ENCODE measurements around the gene BCO1. TPM values are rescaled to one million over a fixed set of nuclear protein-coding genes. Genes with fewer than 3 reads are reported as not detected.

The BCO1 gene
- total and polyA plus RNA-seq, 2 of the 4 experiments (the other 2 are of a cell fraction): not detected

GRCh38 chr16:81265658-81266451, 27.4 kb downstream of the BCO1 start (continued):
- no peak for TF ChIP-seq MXI1 (IDR thresholded peaks at IDR 0.05; ENCODE audit: borderline replicate concordance, low read depth, low read length)

DNA sequence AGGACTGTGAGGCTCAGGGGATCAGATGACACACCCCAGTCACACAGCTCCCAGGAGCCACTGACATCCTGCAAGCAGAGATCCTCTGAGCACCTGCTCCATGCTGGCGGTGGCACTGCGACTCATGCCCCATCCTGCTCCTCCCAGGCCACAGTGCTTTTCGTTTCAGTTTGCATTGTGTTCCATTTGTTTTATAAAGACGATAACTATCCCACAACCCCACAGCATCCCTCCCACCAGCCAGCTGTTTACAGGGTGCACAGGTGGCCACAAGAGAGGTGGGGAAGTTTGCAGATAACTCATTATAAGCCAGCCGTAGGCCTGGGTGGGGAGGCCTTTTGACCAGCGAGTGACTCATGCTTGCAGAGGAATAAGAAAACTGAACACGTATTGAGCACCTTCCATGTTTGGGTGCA, 28.2 kb downstream of the BCO1 start:
- dilution Hi-C loops (cut with HindIII; ENCODE audit: low sequenced_read_pairs, unreplicated experiment) (no loop called here), in situ Hi-C loops (cut with MboI; ENCODE audit: low sequenced_read_pairs) (no loop called here), intact Hi-C loops (cut with micrococcal nuclease) (no loop called here)
- no peak overlapping the region for H2AK5ac ChIP-seq (ENCODE audit: low read depth, low read length)
- H2AFZ ChIP-seq (replicated peaks; ENCODE audit: low read length, poor library complexity): peak overlapping the region; percentile 21
- no peaks in the 10 kb centered on the region for H4K20me1 ChIP-seq (ENCODE audit: insufficient read depth, low read length)
- no peak overlapping the region for H3K4me3 ChIP-seq (ENCODE audit: insufficient read depth, low read depth, low read length)
- H2BK15ac ChIP-seq (ENCODE audit: low read depth, low read length): no peak overlapping the region
- no peak overlapping the region for H3K9ac ChIP-seq (ENCODE audit: low read depth, low read length)
- no peak overlapping the region for H3K14ac ChIP-seq (replicated peaks; ENCODE audit: low read depth, low read length)
- no TSS peak for BruUV-seq (replicated peaks)
- no peak overlapping the region for H3K4me2 ChIP-seq (ENCODE audit: low read depth, low read length)
- DNase-seq (no peak), ATAC-seq (ENCODE audit: low read depth) (no peak)
- peak overlapping the region; percentile 42 for H2AK9ac ChIP-seq (replicated peaks; ENCODE audit: low read depth, low read length, poor library complexity)
- no peaks in the 10 kb centered on the region for H3K79me1 ChIP-seq (ENCODE audit: low read depth in 1 of 2, low read length in 2 of 2)
- no peak overlapping the region for H4K5ac ChIP-seq (ENCODE audit: low read depth, low read length)
- H4K91ac ChIP-seq (ENCODE audit: insufficient read depth, low read depth, low read length): no peak overlapping the region
- H3K4me1 ChIP-seq (ENCODE audit: control insufficient read depth, insufficient read depth, low read length): no peaks in the 10 kb centered on the region
- no peak overlapping the region for H2BK5ac ChIP-seq (ENCODE audit: low read depth, low read length, poor library complexity, severe bottlenecking)
- no peak overlapping the region for H3K23ac ChIP-seq (ENCODE audit: low read depth, low read length)
- H3K27me3 ChIP-seq (ENCODE audit: control insufficient read depth, insufficient read depth, low read length): peaks cover 3% of the 10 kb centered on the region; the same call in 1 of the 2 replicates
- H3K9me1 ChIP-seq (ENCODE audit: insufficient read depth, low read length): no peaks in the 10 kb centered on the region
- no peaks in the 10 kb centered on the region for H3K9me3 ChIP-seq (ENCODE audit: control insufficient read depth, insufficient read depth, low read length)
- H3K4ac ChIP-seq (ENCODE audit: low read depth, low read length): no peak overlapping the region
- no peak overlapping the region for H3K27ac ChIP-seq (ENCODE audit: insufficient read depth, low read length)
- no peak overlapping the region for H2BK20ac ChIP-seq (ENCODE audit: low read depth, low read length)
- H2BK120ac ChIP-seq (ENCODE audit: low read depth, low read length): no peak overlapping the region
- H3K18ac ChIP-seq (ENCODE audit: low read depth, low read length): no peak overlapping the region
- H4K8ac ChIP-seq (ENCODE audit: low read depth in 2 of 2, low read length in 2 of 2): no peak overlapping the region
- H3K56ac ChIP-seq (ENCODE audit: extremely low read depth, insufficient read depth, low read length): no peak overlapping the region
- no peaks in the 10 kb centered on the region for H3K36me3 ChIP-seq (ENCODE audit: control insufficient read depth, insufficient read depth, low read length)
- TF ChIP-seq CHD1 (IDR thresholded peaks at IDR 0.05; ENCODE audit: low read depth, low read length): no peak
- TF ChIP-seq SMC3 (IDR thresholded peaks at IDR 0.05; ENCODE audit: low read depth, low read length): no peak
- TF ChIP-seq CEBPB (IDR thresholded peaks at IDR 0.05; ENCODE audit: low read depth, low read length): no peak
- TF ChIP-seq MAZ (IDR thresholded peaks at IDR 0.05; ENCODE audit: borderline replicate concordance, low read depth, low read length): no peak
- TF ChIP-seq, protein P1, sequence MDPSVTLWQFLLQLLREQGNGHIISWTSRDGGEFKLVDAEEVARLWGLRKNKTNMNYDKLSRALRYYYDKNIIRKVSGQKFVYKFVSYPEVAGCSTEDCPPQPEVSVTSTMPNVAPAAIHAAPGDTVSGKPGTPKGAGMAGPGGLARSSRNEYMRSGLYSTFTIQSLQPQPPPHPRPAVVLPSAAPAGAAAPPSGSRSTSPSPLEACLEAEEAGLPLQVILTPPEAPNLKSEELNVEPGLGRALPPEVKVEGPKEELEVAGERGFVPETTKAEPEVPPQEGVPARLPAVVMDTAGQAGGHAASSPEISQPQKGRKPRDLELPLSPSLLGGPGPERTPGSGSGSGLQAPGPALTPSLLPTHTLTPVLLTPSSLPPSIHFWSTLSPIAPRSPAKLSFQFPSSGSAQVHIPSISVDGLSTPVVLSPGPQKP (IDR thresholded peaks at IDR 0.05; ENCODE audit: borderline replicate concordance, low read depth, low read length): no peak
- no peak for TF ChIP-seq RCOR1 (IDR thresholded peaks at IDR 0.05; ENCODE audit: insufficient replicate concordance, low read length)
- TF ChIP-seq FOS (IDR thresholded peaks at IDR 0.05; ENCODE audit: low read depth, low read length): no peak
- TF ChIP-seq RFX5 (IDR thresholded peaks at IDR 0.05; ENCODE audit: low read depth, low read length): no peak
- no peak for TF ChIP-seq BHLHE40 (IDR thresholded peaks at IDR 0.05; ENCODE audit: low read depth, low read length)
- no peak for TF ChIP-seq MXI1 (IDR thresholded peaks at IDR 0.05; ENCODE audit: borderline replicate concordance, low read depth, low read length)
- no peak for TF ChIP-seq CTCF (conservative IDR thresholded peaks at IDR 0.05; ENCODE audit: low read depth, low read length)
- no peak for TF ChIP-seq NFE2L2 (IDR thresholded peaks at IDR 0.05; ENCODE audit: low read depth, low read length)
- no peak for TF ChIP-seq MAFK (IDR thresholded peaks at IDR 0.05; ENCODE audit: low read depth, low read length)
- ChIA-PET CTCF (no interaction called here), POLR2A (ENCODE audit: unreplicated experiment) (no interaction called here)
- 100% methylated on average over 1 of the region's 7 CpGs; no CpG with 5 or more reads in 1 of the 2 experiments for WGBS, 2 experiments (ENCODE audit: extremely low coverage in 2 of 2, insufficient read length in 1 of 2)

Measured in IMR-90 (cell line).